GM19240 (cell line): ENCODE data around the gene INCENP.
"Not testable (repeated sequence)": the region's sequence is repeated elsewhere in the genome, so short reads cannot be mapped to it uniquely, and the experiment has no call there.

Experiments used
- DNase-seq: peaks from one replicate; pipeline ENCODE4 v3.0.0; 2011; ENCODE audit warnings: low spot score; ENCODE audit not compliant: insufficient read length

Gene INCENP

GRCh38 chr11:62123669-62124185 lies at the start of gene INCENP:
Gene INCENP, plus strand, starts transcription at chr11:62124011. Its CDS starts 4,151 bp downstream, at chr11:62128162.
- DNase-seq = peak; percentile 89

GRCh38 chr11:62075438-62075837 lies 48.4 kb upstream of the INCENP start:
- no peak for DNase-seq

- DNase-seq = no peak
Measured at GRCh38 chr11:62077132-62077531, 46.7 kb upstream of the INCENP start.

- DNase-seq = peak; percentile 50
Measured at GRCh38 chr11:62081378-62082291, 42.2 kb upstream of the INCENP start.

GRCh38 chr11:62082292-62082657 lies 41.5 kb upstream of the INCENP start:
- DNase-seq = no peak

GRCh38 chr11:62084801-62085200 lies 39.0 kb upstream of the INCENP start:
- not testable (repeated sequence) for DNase-seq

- DNase-seq = no peak
Measured at GRCh38 chr11:62087694-62088093, 36.1 kb upstream of the INCENP start.

- DNase-seq = no peak
Measured at GRCh38 chr11:62088331-62088933, 35.4 kb upstream of the INCENP start.

- DNase-seq = no peak
Measured at GRCh38 chr11:62103141-62103540, 20.7 kb upstream of the INCENP start.

- DNase-seq = no peak
Measured at GRCh38 chr11:62103986-62104385, 19.8 kb upstream of the INCENP start.

- no peak for DNase-seq
Measured at GRCh38 chr11:62104816-62105653, 18.8 kb upstream of the INCENP start.

GRCh38 chr11:62105667-62106191 lies 18.1 kb upstream of the INCENP start:
- DNase-seq = no peak

GRCh38 chr11:62108017-62108750 lies 15.6 kb upstream of the INCENP start:
- DNase-seq = peak; percentile 23

GRCh38 chr11:62108971-62109404 lies 14.8 kb upstream of the INCENP start:
- DNase-seq = no peak

- DNase-seq = no peak
Measured at GRCh38 chr11:62115085-62115694, 8.6 kb upstream of the INCENP start.

GRCh38 chr11:62116451-62116850 lies 7.4 kb upstream of the INCENP start:
- no peak for DNase-seq

- no peak for DNase-seq
Measured at GRCh38 chr11:62119569-62119968, 4.2 kb upstream of the INCENP start.

- DNase-seq = no peak
Measured at GRCh38 chr11:62120001-62120400, 3.8 kb upstream of the INCENP start.

GRCh38 chr11:62120431-62120830 lies 3.4 kb upstream of the INCENP start:
- DNase-seq = no peak

GRCh38 chr11:62122076-62122475 lies 1.7 kb upstream of the INCENP start:
- no peak for DNase-seq
